Endothelial cell of umbilical vein (primary cell): Measurements from ENCODE around the gene RPL10A. TPM values are rescaled to one million over a fixed set of nuclear protein-coding genes. Genes with fewer than 3 reads are reported as not detected.

Experiments used
- BruUV-seq: library from RNA; stranded (reverse); fragments of 400-500 nt; replicated peaks from 2 replicates; lab custom pipeline; 2021; lab: Mats Ljungman, UMichigan
- CTCF ChIA-PET: fragments of 300-600, 350-600 bp; sonication (Branson Sonifier 250); formaldehyde crosslinking; loops from one replicate; lab custom pipeline; 2021; ENCODE audit warnings: antibody characterized with exemption, inconsistent platforms; lab: Charles Lee
- POLR2A ChIA-PET: fragments of 300-600, 350-600 bp; sonication (Branson Sonifier 250); formaldehyde crosslinking; loops from one replicate; lab custom pipeline; 2021; ENCODE audit warnings: antibody characterized with exemption, inconsistent platforms; lab: Charles Lee
- DNase-seq: peaks from one replicate; pipeline ENCODE4 v3.0.0-alpha.2; 2011; ENCODE audit warnings: low read depth, low spot score
- FAIRE-seq: peaks from 2 replicates; lab custom pipeline; 2011; peaks lifted over from hg19 to GRCh38; lab: Jason Lieb, UNC
- H2AFZ ChIP-seq: 2 replicates; pipeline ENCODE4 v1.6.0; 2012; ENCODE audit warnings: low read depth, low read length, control low read depth, inconsistent platforms
- H3K27ac ChIP-seq: 2 replicates; pipeline ENCODE4 v1.5.1; 2011; ENCODE audit warnings: low read depth, mild to moderate bottlenecking, control low read depth, low read length, moderate library complexity; ENCODE audit not compliant: insufficient read depth
- H3K27me3 ChIP-seq, 2 experiments: 2 replicates each; pipeline versions ENCODE4 v1.6.0 to v1.6.1; 2011; ENCODE audit warnings: low read length in 2 of 2, mixed read lengths in 1 of 2; ENCODE audit not compliant: control insufficient read depth in 2 of 2, insufficient read depth in 2 of 2
- H3K36me3 ChIP-seq, 2 experiments: 2 replicates in 1 of 2; 3 replicates in 1 of 2; pipeline ENCODE4 v1.5.1; 2011; ENCODE audit warnings: low read length in 2 of 2, mild to moderate bottlenecking in 1 of 2, moderate library complexity in 1 of 2; ENCODE audit not compliant: control insufficient read depth in 2 of 2, insufficient read depth in 2 of 2; ENCODE audit errors: extremely low read depth in 1 of 2
- H3K4me1 ChIP-seq: 3 replicates; pipeline ENCODE4 v1.5.1; 2011; ENCODE audit warnings: mild to moderate bottlenecking, low read length; ENCODE audit not compliant: control insufficient read depth, insufficient read depth; ENCODE audit errors: extremely low read depth
- H3K4me2 ChIP-seq: 2 replicates; pipeline ENCODE4 v1.6.1; 2011; ENCODE audit warnings: low read length, control low read depth, mixed read lengths; ENCODE audit not compliant: insufficient read depth
- H3K4me3 ChIP-seq, 3 experiments: fragments of 200-600 bp in 1 of 3; sonication (generic), shearing (Covaris generic) in 1 of 3; replicated peaks in 1 of 3; 2 replicates each; pipeline ENCODE4 v1.5.1; 2011 to 2016; ENCODE audit warnings: control low read depth in 3 of 3, low read length in 3 of 3, mild to moderate bottlenecking in 2 of 3, inconsistent platforms in 1 of 3, low read depth in 1 of 3, moderate library complexity in 1 of 3; ENCODE audit not compliant: insufficient read depth in 1 of 3
- H3K79me2 ChIP-seq: 2 replicates; pipeline ENCODE4 v1.6.0; 2012; ENCODE audit warnings: low read length, inconsistent platforms; ENCODE audit not compliant: control insufficient read depth, insufficient read depth
- H3K9ac ChIP-seq: replicated peaks from 2 replicates; pipeline ENCODE3; 2011; ENCODE audit warnings: low read length, control low read depth; ENCODE audit not compliant: insufficient read depth; ENCODE audit errors: extremely low read depth
- H3K9me1 ChIP-seq: replicated peaks from 3 replicates; pipeline ENCODE4 v1.6.0; 2011; ENCODE audit warnings: mild to moderate bottlenecking, low read length; ENCODE audit not compliant: control insufficient read depth, insufficient read depth; ENCODE audit errors: extremely low read depth
- H3K9me3 ChIP-seq: replicated peaks from 2 replicates; pipeline ENCODE4 v1.5.1; 2012; ENCODE audit warnings: low read length, inconsistent platforms; ENCODE audit not compliant: control insufficient read depth, insufficient read depth
- H4K20me1 ChIP-seq: replicated peaks from 2 replicates; pipeline ENCODE3; 2011; ENCODE audit warnings: mild to moderate bottlenecking, low read length; ENCODE audit not compliant: control insufficient read depth, insufficient read depth; ENCODE audit errors: extremely low read depth
- CTCF ChIP-seq, 2 donors: IDR thresholded peaks; 1 replicate in 1 of 2; 2 replicates in 1 of 2; pipeline ENCODE4 v1.5.1; 2011; ENCODE audit warnings: low read length in 2 of 2, mild to moderate bottlenecking in 2 of 2, moderate library complexity in 2 of 2, control low read depth in 1 of 2, inconsistent platforms in 1 of 2, low read depth in 1 of 2; ENCODE audit not compliant: insufficient read depth in 1 of 2; ENCODE audit errors: extremely low read depth in 1 of 2
- EZH2 ChIP-seq: IDR thresholded peaks from 2 replicates; pipeline ENCODE4 v1.6.1; 2012; ENCODE audit warnings: borderline replicate concordance, low read depth, mild to moderate bottlenecking, moderate library complexity, low read length, inconsistent platforms; ENCODE audit not compliant: severe bottlenecking
- FOS ChIP-seq: IDR thresholded peaks from 2 replicates; pipeline ENCODE4 v1.6.1; 2011; ENCODE audit warnings: mild to moderate bottlenecking, low read length, moderate library complexity, borderline replicate concordance; ENCODE audit not compliant: insufficient read depth
- GATA2 ChIP-seq: IDR thresholded peaks from 2 replicates; pipeline ENCODE4 v1.7.0; 2011; ENCODE audit warnings: low read depth, mild to moderate bottlenecking, moderate library complexity, mixed read lengths, low read length; ENCODE audit not compliant: insufficient read length, insufficient read depth
- JUN ChIP-seq: IDR thresholded peaks from 2 replicates; pipeline ENCODE4 v1.6.1; 2011; ENCODE audit warnings: borderline replicate concordance, low read depth; ENCODE audit not compliant: insufficient read length, insufficient read depth
- MAX ChIP-seq: IDR thresholded peaks from 2 replicates; pipeline ENCODE4 v1.6.1; 2011; ENCODE audit not compliant: insufficient read depth, insufficient read length
- MYC ChIP-seq: IDR thresholded peaks from one replicate; pipeline ENCODE4 v1.6.1; 2011; ENCODE audit warnings: mild to moderate bottlenecking, low read depth, low read length
- POLR2A ChIP-seq: IDR thresholded peaks from 2 replicates; pipeline ENCODE4 v1.6.1; 2012; ENCODE audit warnings: low read depth, mild to moderate bottlenecking, control low read depth, low read length
- POLR2AphosphoS5 ChIP-seq: IDR thresholded peaks from 2 replicates; pipeline ENCODE4 v1.6.1; 2012; ENCODE audit warnings: low read depth, mild to moderate bottlenecking, control low read depth, low read length, moderate library complexity; ENCODE audit not compliant: insufficient read depth
- dilution Hi-C: fragments of 300-500 bp; cut with MboI; formaldehyde crosslinking; loops from one replicate; pipeline ENCODE4 v1.15.0; 2019; ENCODE audit warnings: low sequenced_read_pairs; ENCODE audit not compliant: extremely low pct_ligation_motif_present
- intact Hi-C: fragments of 100-400 bp; cut with micrococcal nuclease; formaldehyde crosslinking; loops from one replicate; pipeline ENCODE4 v1.10.0; 2022
- polyA plus RNA-seq, 4 experiments: library from polyadenylated mRNA; depleted of rRNA in 3 of 4; stranded (reverse) in 3 of 4; unstranded in 1 of 4; fragments of >200 nt; gene quantifications; 2 replicates each; pipeline versions ENCODE4 v1.2.1 to v1.2.3, GENCODE V29; 2011 to 2012; ENCODE audit warnings: missing spikeins in 1 of 4
- total RNA-seq: library from RNA; stranded (reverse); gene quantifications from 2 replicates; pipeline ENCODE4 v1.2.3, GENCODE V29; 2021

RPL10A gene
- total and polyA plus RNA-seq, 2 donors (not counting 3 experiments of a cell fraction or from before 2014, with no cell fraction given): 1,339 to 1,956 TPM

- CTCF ChIA-PET: interaction anchor here (1.0 kb wide), 1 partner anchor 8 kb away, joined by 3 read pairs; no protein-coding TSS in a partner anchor
- intact Hi-C loops: no loop called here
Measured at GRCh38 chr6:35457907-35458306, 10.3 kb upstream of the RPL10A start.

More at GRCh38 chr6:35457907-35458306, 10.3 kb upstream of the RPL10A start:
- Histone ChIP-seq H4K20me1 (no peaks in the 10 kb centered on the region), H3K27ac (no peak overlapping the region), H3K4me1 (peaks cover 6% of the 10 kb centered on the region), H3K36me3 (peaks cover 6 to 7% of the 10 kb centered on the region in 2 experiments), H2AFZ (no peak overlapping the region), H3K9me3 (no peaks in the 10 kb centered on the region), H3K79me2 (no peaks in the 10 kb centered on the region), H3K4me2 (no peak overlapping the region), H3K9me1 (no peaks in the 10 kb centered on the region), H3K4me3 (no peak overlapping the region), H3K9ac (no peak overlapping the region), H3K27me3 (no peaks in the 10 kb centered on the region)
- TF ChIP-seq MAX: no peak
- no peak for TF ChIP-seq CTCF (IDR thresholded peaks at IDR 0.05; ENCODE audit: extremely low read depth in 1 of 2, insufficient read depth in 1 of 2, low read depth in 1 of 2, low read length in 2 of 2)
- TF ChIP-seq MYC: no peak
- TF ChIP-seq EZH2: no peak
- TF ChIP-seq FOS: no peak
- no peak for TF ChIP-seq JUN
- no peak for TF ChIP-seq GATA2
- TF ChIP-seq POLR2A: no peak
- no peak for TF ChIP-seq POLR2AphosphoS5
- no TSS peak for BruUV-seq
- dilution Hi-C loops: no loop called here
- FAIRE-seq (no peak), DNase-seq (no peak)
- POLR2A ChIA-PET: no interaction called here
